HCT116 (cell line): ENCODE data around the gene ZNF777.

Source experiments
- CTCF ChIP-seq, 3 experiments: fragments of 200-600 bp in 1 of 3; sonication (generic) in 1 of 3; IDR thresholded peaks in 2 of 3; conservative IDR thresholded peaks in 1 of 3; 2 replicates each; pipeline ENCODE4 v1.5.1; 2012 to 2017; ENCODE audit warnings: low read depth in 2 of 3, low read length in 2 of 3, antibody characterized with exemption in 1 of 3, borderline replicate concordance in 1 of 3, control low read depth in 1 of 3, mild to moderate bottlenecking in 1 of 3, mixed read lengths in 1 of 3, mixed run types in 1 of 3, moderate library complexity in 1 of 3; ENCODE audit not compliant: insufficient read depth in 1 of 3
- SP1 ChIP-seq: IDR thresholded peaks from 2 replicates; pipeline ENCODE4 v1.6.1; 2012; ENCODE audit warnings: low read depth
- ZNF274 ChIP-seq: fragments of 200-500 bp; sonication (Bioruptor generic); IDR thresholded peaks from 2 replicates; pipeline ENCODE4 v1.6.1; 2014; ENCODE audit warnings: mild to moderate bottlenecking, low read depth, low read length, inconsistent platforms

- TF ChIP-seq SP1 (no peak), ZNF274 (no peak), CTCF (IDR thresholded peaks at IDR 0.05 in 2 of 3, conservative IDR thresholded peaks at IDR 0.05 in 1 of 3; ENCODE audit: borderline replicate concordance in 1 of 3, insufficient read depth in 1 of 3, low read depth in 2 of 3, low read length in 2 of 3) (no peak)
These were observed 46.0 kb downstream of the ZNF777 start for GRCh38 chr7:149414745-149415390.
